HepG2 (cell line): ENCODE results near the gene ASXL1. TPM values are rescaled to one million over a fixed set of nuclear protein-coding genes. Genes with fewer than 3 reads are reported as not detected.
A peak's percentile ranks its signal among the peaks of the same experiment; 100 is the strongest.

Source experiments
- ATF7 ChIP-seq, 2 experiments: fragments of 450-650 bp in 1 of 2; sonication (generic) in 1 of 2; formaldehyde crosslinking in 1 of 2; IDR thresholded peaks; 2 replicates each; pipeline versions ENCODE4 v1.4.0 to v1.6.1; 2016 to 2020; ENCODE audit warnings: antibody characterized with exemption in 1 of 2, mild to moderate bottlenecking in 1 of 2, missing genetic modification reagents in 1 of 2
- BRCA1 ChIP-seq: sonication (generic); formaldehyde crosslinking; IDR thresholded peaks from 2 replicates; pipeline ENCODE4 v1.4.0; 2020; ENCODE audit warnings: missing genetic modification reagents
- FOSL1 ChIP-seq: sonication (generic); formaldehyde crosslinking; IDR thresholded peaks from 2 replicates; pipeline ENCODE4 v1.9.0; 2021; ENCODE audit warnings: missing genetic modification reagents, borderline replicate concordance
- GATAD2A ChIP-seq: IDR thresholded peaks from 2 replicates; pipeline ENCODE4 v1.6.1; 2016
- HOMEZ ChIP-seq: IDR thresholded peaks from 2 replicates; pipeline ENCODE4 v1.6.1; 2016; ENCODE audit warnings: low read depth
- IKZF1 ChIP-seq: fragments of 450-650 bp; IDR thresholded peaks from 2 replicates; pipeline ENCODE4 v1.7.1; 2016
- IRF2 ChIP-seq: IDR thresholded peaks from 2 replicates; pipeline ENCODE4 v1.6.1; 2018; ENCODE audit warnings: missing genetic modification reagents, missing compliant biosample characterization
- KDM5A ChIP-seq: fragments of 200-600 bp; sonication (generic); IDR thresholded peaks from 2 replicates; pipeline ENCODE4 v1.7.0; 2018; ENCODE audit warnings: antibody characterized with exemption, mild to moderate bottlenecking, low read length, borderline replicate concordance
- MXD4 ChIP-seq: IDR thresholded peaks from 2 replicates; pipeline ENCODE4 v1.6.1; 2016; ENCODE audit warnings: mild to moderate bottlenecking, missing biosample characterization, missing genetic modification reagents
- NR2F2 ChIP-seq: IDR thresholded peaks from 2 replicates; pipeline ENCODE4 v1.6.1; 2012; ENCODE audit warnings: low read depth, inconsistent platforms, borderline replicate concordance
- RBFOX2 ChIP-seq: fragments of 200-400 bp; formaldehyde crosslinking; IDR thresholded peaks from 2 replicates; pipeline ENCODE4 v1.6.1; 2017; ENCODE audit warnings: low read depth, mild to moderate bottlenecking, low read length
- RFXAP ChIP-seq: sonication (generic); formaldehyde crosslinking; IDR thresholded peaks from 2 replicates; pipeline ENCODE4 v1.4.0; 2020; ENCODE audit warnings: missing genetic modification reagents, borderline replicate concordance
- SMAD3 ChIP-seq: sonication (generic); formaldehyde crosslinking; IDR thresholded peaks from 2 replicates; pipeline ENCODE4 v1.4.0; 2020; ENCODE audit warnings: missing genetic modification reagents
- STAG1 ChIP-seq: sonication (generic); formaldehyde crosslinking; IDR thresholded peaks from 2 replicates; pipeline ENCODE4 v1.4.0; 2020; ENCODE audit warnings: missing genetic modification reagents
- TBL1XR1 ChIP-seq: fragments of 150-350 bp; IDR thresholded peaks from 2 replicates; pipeline ENCODE4 v1.6.1; 2014; ENCODE audit warnings: borderline replicate concordance, low read length; ENCODE audit not compliant: partially characterized antibody
- TFAP4 ChIP-seq: sonication (generic); IDR thresholded peaks from 2 replicates; pipeline ENCODE4 v1.6.1; 2016; ENCODE audit warnings: low read depth, borderline replicate concordance
- U2AF2 ChIP-seq: fragments of 200-400 bp; formaldehyde crosslinking; IDR thresholded peaks from 2 replicates; pipeline ENCODE4 v1.6.1; 2017; ENCODE audit warnings: low read depth, mild to moderate bottlenecking, low read length
- ZFY ChIP-seq: sonication (generic); formaldehyde crosslinking; IDR thresholded peaks from 2 replicates; pipeline ENCODE4 v1.4.0; 2020; ENCODE audit warnings: missing genetic modification reagents
- ZKSCAN5 ChIP-seq: sonication (generic); formaldehyde crosslinking; IDR thresholded peaks from 2 replicates; pipeline ENCODE4 v1.5.1; 2020; ENCODE audit warnings: mild to moderate bottlenecking, missing genetic modification reagents
- ZNF160 ChIP-seq: sonication (generic); formaldehyde crosslinking; IDR thresholded peaks from 2 replicates; pipeline ENCODE4 v1.8.0; 2022; ENCODE audit warnings: mild to moderate bottlenecking, inconsistent platforms, missing genetic modification reagents
- ZNF180 ChIP-seq: sonication (generic); formaldehyde crosslinking; IDR thresholded peaks from 2 replicates; pipeline ENCODE4 v1.4.0; 2020; ENCODE audit warnings: low read depth, missing genetic modification reagents, borderline replicate concordance
- ZNF224 ChIP-seq: sonication (generic); formaldehyde crosslinking; IDR thresholded peaks from 2 replicates; pipeline ENCODE4 v1.5.0; 2020; ENCODE audit warnings: mild to moderate bottlenecking, missing genetic modification reagents
- ZNF317 ChIP-seq: sonication (generic); formaldehyde crosslinking; IDR thresholded peaks from 2 replicates; pipeline ENCODE4 v1.5.0; 2020; ENCODE audit warnings: mild to moderate bottlenecking, missing genetic modification reagents
- ZNF441 ChIP-seq: sonication (generic); formaldehyde crosslinking; IDR thresholded peaks from 2 replicates; pipeline ENCODE4 v1.7.0; 2021; ENCODE audit warnings: missing genetic modification reagents, borderline replicate concordance
- ZNF512 ChIP-seq: sonication (generic); formaldehyde crosslinking; IDR thresholded peaks from 2 replicates; pipeline ENCODE4 v1.4.0; 2020; ENCODE audit warnings: mild to moderate bottlenecking, missing genetic modification reagents
- ZNF577 ChIP-seq: sonication (generic); formaldehyde crosslinking; IDR thresholded peaks from 2 replicates; pipeline ENCODE4 v1.4.0; 2020; ENCODE audit warnings: mild to moderate bottlenecking, low read depth, missing genetic modification reagents, borderline replicate concordance
- ZNF672 ChIP-seq: sonication (generic); formaldehyde crosslinking; IDR thresholded peaks from 2 replicates; pipeline ENCODE4 v1.8.1; 2022; ENCODE audit warnings: missing genetic modification reagents
- ZNF740 ChIP-seq: sonication (generic); formaldehyde crosslinking; IDR thresholded peaks from 2 replicates; pipeline ENCODE4 v1.4.0; 2020; ENCODE audit warnings: missing genetic modification reagents
- ZNF749 ChIP-seq: sonication (generic); formaldehyde crosslinking; IDR thresholded peaks from 2 replicates; pipeline ENCODE4 v1.8.0; 2022; ENCODE audit warnings: mild to moderate bottlenecking, missing genetic modification reagents, moderate library complexity, borderline replicate concordance
- ZNF792 ChIP-seq: IDR thresholded peaks from 2 replicates; pipeline ENCODE4 v1.6.1; 2016
- ZNF839 ChIP-seq: sonication (generic); formaldehyde crosslinking; IDR thresholded peaks from 2 replicates; pipeline ENCODE4 v1.4.0; 2020; ENCODE audit warnings: missing genetic modification reagents, mild to moderate bottlenecking, borderline replicate concordance
- polyA plus RNA-seq, 8 experiments: library from polyadenylated mRNA; depleted of rRNA in 3 of 8; stranded (reverse) in 7 of 8; unstranded in 1 of 8; fragments of >200 nt; fragmentation: Illumina TruSeq in 4 of 8; extraction: Trizol in 4 of 8; gene quantifications; 2 replicates each; pipeline versions ENCODE4 v1.2.1 to v1.2.3, GENCODE V29; 2011 to 2016; ENCODE audit warnings: low read depth in 4 of 8, missing spikeins in 1 of 8, mixed read lengths in 1 of 8; ENCODE audit not compliant: insufficient read depth in 1 of 8
- total RNA-seq, 5 experiments: library from RNA; depleted of rRNA; stranded (reverse); fragments of >200 nt; fragmentation: Illumina TruSeq; extraction: Trizol; gene quantifications; 2 replicates each; pipeline ENCODE4 v1.2.3, GENCODE V29; 2016; ENCODE audit warnings: low read depth in 1 of 5

The ASXL1 gene
- total and polyA plus RNA-seq, 2 of the 13 experiments (the other 11 are each of a cell fraction or from before 2014, with no cell fraction given) = 62.1 to 74.8 TPM

- TF ChIP-seq RFXAP (no peak), ZNF577 (no peak), TFAP4 (no peak), FOSL1 (no peak), GATAD2A (CRISPR knock-in tag) (peak; percentile 84), ZNF317 (CRISPR knock-in tag) (peak; percentile 27; the same call in 1 of the 2 replicates), ZNF749 (CRISPR knock-in tag) (no peak), ZNF180 (CRISPR knock-in tag) (no peak), ZNF441 (no peak), HOMEZ (CRISPR knock-in tag) (peak; percentile 39; the same call in 1 of the 2 replicates), ZNF224 (CRISPR knock-in tag) (no peak), ZNF839 (CRISPR knock-in tag) (no peak), ZNF672 (no peak), STAG1 (CRISPR knock-in tag) (peak; percentile 84), MXD4 (CRISPR knock-in tag) (no peak), ZNF740 (CRISPR knock-in tag) (no peak), IRF2 (peak; percentile 79), ZKSCAN5 (CRISPR knock-in tag) (no peak), NR2F2 (no peak), IKZF1 (no peak), ZNF512 (CRISPR knock-in tag) (no peak), RBFOX2 (no peak), ZNF792 (CRISPR knock-in tag) (peak; percentile 55; the same call in 1 of the 2 replicates), U2AF2 (no peak), ATF7 (IDR thresholded peaks at IDR 0.05) (no peak), ATF7 (CRISPR knock-in tag; IDR thresholded peaks at IDR 0.05) (no peak), ZNF160 (CRISPR knock-in tag) (no peak), KDM5A (no peak), TBL1XR1 (no peak), ZFY (CRISPR knock-in tag) (no peak), BRCA1 (CRISPR knock-in tag) (no peak), SMAD3 (CRISPR knock-in tag) (peak; percentile 79; the same call in 1 of the 2 replicates)
These were observed 21.2 kb upstream of the ASXL1 start (continued) for GRCh38 chr20:32336918-32337347.
